Type B pancreatic cell (in vitro differentiated cells): Measurements from ENCODE around the gene GDF15. TPM values are rescaled to one million over a fixed set of nuclear protein-coding genes. Genes with fewer than 3 reads are reported as not detected.
A peak's percentile ranks its signal among the peaks of the same experiment; 100 is the strongest.

Source experiments
- DNase-seq: peaks from one replicate; pipeline ENCODE4 v3.0.0; 2021; ENCODE audit warnings: mixed read lengths; ENCODE audit not compliant: unreplicated experiment; ENCODE audit errors: extremely low spot score
- H3K27ac Mint-ChIP-seq: 2 replicates; pipeline ENCODE4 v1.8.0; 2021; ENCODE audit warnings: mild to moderate bottlenecking, mixed read lengths
- H3K27me3 Mint-ChIP-seq: 2 replicates; pipeline ENCODE4 v1.8.0; 2021; ENCODE audit warnings: mixed read lengths
- H3K36me3 Mint-ChIP-seq: 2 replicates; pipeline ENCODE4 v1.8.0; 2021; ENCODE audit warnings: mixed read lengths
- H3K4me1 Mint-ChIP-seq: one replicate; pipeline ENCODE4 v1.8.0; 2021; ENCODE audit warnings: mixed read lengths; ENCODE audit not compliant: unreplicated experiment
- H3K4me3 Mint-ChIP-seq: 2 replicates; pipeline ENCODE4 v1.8.0; 2021; ENCODE audit warnings: mild to moderate bottlenecking, mixed read lengths
- H3K9me3 Mint-ChIP-seq: 2 replicates; pipeline ENCODE4 v1.8.0; 2021; ENCODE audit warnings: mixed read lengths
- CTCF ChIP-seq: fragments of 200-600 bp; sonication (generic); conservative IDR thresholded peaks from 2 replicates; pipeline ENCODE4 v1.5.0; 2021; ENCODE audit warnings: antibody characterized with exemption, mild to moderate bottlenecking
- total RNA-seq: library from RNA; stranded (reverse); gene quantifications from 2 replicates; pipeline ENCODE4 v1.2.1, GENCODE V29; 2021; ENCODE audit warnings: low replicate concordance

GDF15 gene
- total RNA-seq, 1 donor from 2014 or later = 102 TPM

- Mint-ChIP-seq H3K27me3 (no peaks in the 10 kb centered on the region), H3K27ac (peak overlapping the region; percentile 82), H3K36me3 (no peaks in the 10 kb centered on the region), H3K9me3 (no peaks in the 10 kb centered on the region), H3K4me3 (peak overlapping the region; percentile 28), H3K4me1 (peaks cover 34% of the 10 kb centered on the region)
- no peak for TF ChIP-seq CTCF
- DNase-seq = no peak
These were observed 39.8 kb downstream of the GDF15 start for GRCh38 chr19:18425515-18426415.

GRCh38 chr19:18426416-18426767 lies 40.4 kb downstream of the GDF15 start:
- no peaks in the 10 kb centered on the region for H3K36me3 Mint-ChIP-seq

GRCh38 chr19:18427080-18427742 lies 41.3 kb downstream of the GDF15 start:
- no peaks in the 10 kb centered on the region for H3K9me3 Mint-ChIP-seq
- TF ChIP-seq CTCF = no peak
- H3K27me3 Mint-ChIP-seq = no peaks in the 10 kb centered on the region
- H3K4me1 Mint-ChIP-seq = peaks cover 27% of the 10 kb centered on the region
- no peak for DNase-seq
- H3K36me3 Mint-ChIP-seq = no peaks in the 10 kb centered on the region
- no peak overlapping the region for H3K27ac Mint-ChIP-seq
- H3K4me3 Mint-ChIP-seq = no peak overlapping the region

More at GRCh38 chr19:18426416-18426767, 40.4 kb downstream of the GDF15 start:
- H3K9me3 Mint-ChIP-seq = no peaks in the 10 kb centered on the region
- no peak for DNase-seq
- H3K4me3 Mint-ChIP-seq = no peak overlapping the region
- H3K4me1 Mint-ChIP-seq = peaks cover 29% of the 10 kb centered on the region
- H3K27me3 Mint-ChIP-seq = no peaks in the 10 kb centered on the region
- no peak for TF ChIP-seq CTCF
- no peak overlapping the region for H3K27ac Mint-ChIP-seq

GRCh38 chr19:18427743-18428113 lies 41.8 kb downstream of the GDF15 start:
- no peak overlapping the region for H3K27ac Mint-ChIP-seq

GRCh38 chr19:18428173-18428786 lies 42.3 kb downstream of the GDF15 start:
- Mint-ChIP-seq H3K9me3 (no peaks in the 10 kb centered on the region), H3K36me3 (no peaks in the 10 kb centered on the region), H3K4me1 (peaks cover 20% of the 10 kb centered on the region), H3K4me3 (no peak overlapping the region), H3K27me3 (no peaks in the 10 kb centered on the region), H3K27ac (no peak overlapping the region)
- TF ChIP-seq CTCF = no peak
- DNase-seq = no peak

More at GRCh38 chr19:18427743-18428113, 41.8 kb downstream of the GDF15 start:
- no peak for TF ChIP-seq CTCF
- Mint-ChIP-seq H3K4me3 (no peak overlapping the region), H3K27me3 (no peaks in the 10 kb centered on the region), H3K4me1 (peaks cover 26% of the 10 kb centered on the region), H3K9me3 (no peaks in the 10 kb centered on the region), H3K36me3 (no peaks in the 10 kb centered on the region)
- no peak for DNase-seq
